Endodermal cell (in vitro differentiated cells): ENCODE data around the gene RPS14. TPM values are rescaled to one million over a fixed set of nuclear protein-coding genes. Genes with fewer than 3 reads are reported as not detected.

Experiments
- DNase-seq: peaks from one replicate; pipeline ENCODE4 v3.0.0-alpha.2; 2017
- H3K27ac ChIP-seq: 2 replicates; pipeline ENCODE4 v1.5.1; 2013; ENCODE audit warnings: mild to moderate bottlenecking, low read depth, low read length, moderate library complexity
- H3K27me3 ChIP-seq: 2 replicates; pipeline ENCODE4 v1.6.1; 2013; ENCODE audit warnings: mild to moderate bottlenecking, low read length, moderate library complexity; ENCODE audit not compliant: insufficient read depth, control insufficient read depth, poor library complexity, severe bottlenecking
- H3K36me3 ChIP-seq: 2 replicates; pipeline ENCODE4 v1.7.0; 2013; ENCODE audit warnings: mild to moderate bottlenecking, low read length, moderate library complexity; ENCODE audit not compliant: control insufficient read depth, insufficient read depth
- H3K4me1 ChIP-seq: one replicate; pipeline ENCODE4 v1.7.0; 2013; ENCODE audit warnings: low read length; ENCODE audit not compliant: control insufficient read depth, insufficient read depth
- H3K4me3 ChIP-seq: 2 replicates; pipeline ENCODE4 v1.5.1; 2013; ENCODE audit warnings: mild to moderate bottlenecking, low read length, moderate library complexity
- H3K9ac ChIP-seq: 2 replicates; pipeline ENCODE4 v1.6.1; 2013; ENCODE audit warnings: mild to moderate bottlenecking, low read length, moderate library complexity; ENCODE audit not compliant: poor library complexity, severe bottlenecking; ENCODE audit errors: extremely low read depth
- H3K9me3 ChIP-seq: 2 replicates; pipeline ENCODE4 v1.6.1; 2013; ENCODE audit warnings: mild to moderate bottlenecking, low read length, moderate library complexity; ENCODE audit not compliant: control insufficient read depth
- H3K27ac Mint-ChIP-seq: 2 replicates; pipeline ENCODE4 v1.8.0; 2020; ENCODE audit warnings: mixed read lengths
- H3K27me3 Mint-ChIP-seq: 2 replicates; pipeline ENCODE4 v1.8.0; 2021; ENCODE audit warnings: mild to moderate bottlenecking, mixed read lengths; ENCODE audit not compliant: insufficient read depth
- H3K36me3 Mint-ChIP-seq: 2 replicates; pipeline ENCODE4 v1.8.0; 2020; ENCODE audit warnings: low read depth, mixed read lengths
- H3K4me1 Mint-ChIP-seq: 2 replicates; pipeline ENCODE4 v1.8.0; 2020; ENCODE audit warnings: mixed read lengths
- H3K4me3 Mint-ChIP-seq: 2 replicates; pipeline ENCODE4 v1.8.0; 2020; ENCODE audit warnings: mild to moderate bottlenecking, moderate library complexity, mixed read lengths
- H3K9me3 Mint-ChIP-seq: 2 replicates; pipeline ENCODE4 v1.8.0; 2020; ENCODE audit warnings: mild to moderate bottlenecking, mixed read lengths
- CTCF ChIP-seq: fragments of 200-600 bp; sonication (generic); conservative IDR thresholded peaks from 2 replicates; pipeline ENCODE4 v1.5.0; 2021; ENCODE audit warnings: antibody characterized with exemption, mild to moderate bottlenecking
- WGBS, 2 experiments: methylation state at CpG; one replicate each; pipeline versions ENCODE4 v1.1.5 to v1.1.7; 2013; ENCODE audit warnings: missing lambda C conversion rate in 2 of 2, mixed read lengths in 1 of 2; ENCODE audit not compliant: insufficient coverage in 1 of 2, insufficient read length in 1 of 2; 5-methylcytosine and 5-hydroxymethylcytosine counted together
- total RNA-seq, 2 donors: library from RNA; stranded (reverse); fragmentation: NEBNext Ultra II Directional in 1 of 2; extraction: Animal tissue kit (Norgen Biotek cat#: 25700) in 1 of 2; gene quantifications; 2 replicates in 1 of 2; 3 replicates in 1 of 2; pipeline ENCODE4 v1.2.1, GENCODE V29; 2021

Gene RPS14
- total RNA-seq, 2 donors from 2014 or later, result 2,313 to 2,316 TPM

GRCh38 chr5:150460781-150461180, 11.2 kb upstream of the RPS14 start:
- Mint-ChIP-seq H3K27ac (peak overlapping the region; percentile 83), H3K4me1 (peaks cover 49% of the 10 kb centered on the region)
- 86 to 100% methylated on average over 1 to 2 of the region's 2 CpGs for WGBS, 2 experiments

GRCh38 chr5:150458802-150459557, 9.4 kb upstream of the RPS14 start:
- H3K27ac ChIP-seq, result no peak overlapping the region
- H3K9ac ChIP-seq, result no peak overlapping the region
- TF ChIP-seq CTCF, result peak; percentile 92
- DNase-seq, result peak; percentile 94
- H3K27me3 ChIP-seq, result no peaks in the 10 kb centered on the region
- H3K9me3 ChIP-seq, result no peaks in the 10 kb centered on the region
- H3K4me1 Mint-ChIP-seq, result peaks cover 41% of the 10 kb centered on the region
- H3K36me3 ChIP-seq, result no peaks in the 10 kb centered on the region
- H3K4me1 ChIP-seq, result peaks cover 6% of the 10 kb centered on the region
- no peaks in the 10 kb centered on the region for H3K27me3 Mint-ChIP-seq
- no peak overlapping the region for H3K4me3 Mint-ChIP-seq
- no peaks in the 10 kb centered on the region for H3K36me3 Mint-ChIP-seq
- WGBS, 2 experiments, result 34 to 58% methylated on average over 12 to 27 of the region's 36 CpGs
- no peaks in the 10 kb centered on the region for H3K9me3 Mint-ChIP-seq
- no peak overlapping the region for H3K4me3 ChIP-seq
- no peak overlapping the region for H3K27ac Mint-ChIP-seq

More at GRCh38 chr5:150460781-150461180, 11.2 kb upstream of the RPS14 start:
- no peak for DNase-seq
- Mint-ChIP-seq H3K4me3 (no peak overlapping the region), H3K27me3 (no peaks in the 10 kb centered on the region), H3K9me3 (no peaks in the 10 kb centered on the region), H3K36me3 (no peaks in the 10 kb centered on the region)
- no peak for TF ChIP-seq CTCF
- H3K9me3 ChIP-seq, result no peaks in the 10 kb centered on the region
- H3K27ac ChIP-seq, result no peak overlapping the region
- no peaks in the 10 kb centered on the region for H3K27me3 ChIP-seq
- H3K4me3 ChIP-seq, result no peak overlapping the region
- peaks cover 6% of the 10 kb centered on the region for H3K4me1 ChIP-seq
- no peaks in the 10 kb centered on the region for H3K36me3 ChIP-seq
- no peak overlapping the region for H3K9ac ChIP-seq

GRCh38 chr5:150457562-150458240, 8.2 kb upstream of the RPS14 start:
- Mint-ChIP-seq H3K9me3 (no peaks in the 10 kb centered on the region), H3K4me3 (no peak overlapping the region), H3K4me1 (peaks cover 35% of the 10 kb centered on the region), H3K27me3 (no peaks in the 10 kb centered on the region), H3K27ac (peak overlapping the region; percentile 86), H3K36me3 (no peaks in the 10 kb centered on the region)
- no peak for DNase-seq
- Histone ChIP-seq H3K27me3 (no peaks in the 10 kb centered on the region), H3K36me3 (no peaks in the 10 kb centered on the region), H3K4me3 (no peak overlapping the region), H3K27ac (no peak overlapping the region), H3K4me1 (peaks cover 6% of the 10 kb centered on the region), H3K9ac (no peak overlapping the region), H3K9me3 (no peaks in the 10 kb centered on the region)
- 93 to 97% methylated on average over 14 to 16 of the region's 16 CpGs for WGBS, 2 experiments
- no peak for TF ChIP-seq CTCF
